ENCODE data around the gene ZSCAN20. TPM values are rescaled to one million over a fixed set of nuclear protein-coding genes. Genes with fewer than 3 reads are reported as not detected.

ZSCAN20 gene
- total and polyA plus RNA-seq, 9 of the 15 experiments (the other 6 are each of a cell fraction or from before 2014, with no cell fraction given), result 0.36 to 3.3 (median 2.0) TPM

GRCh38 chr1:33455539-33456501 is 16.6 kb upstream of the ZSCAN20 start (continued):
- TF ChIP-seq TEAD1 (CRISPR knock-in tag; IDR thresholded peaks at IDR 0.05) (0 out of 4 replicates have a peak, but pooled peaks of 1 of the 2 experiments have one; percentile 39), CHD7 (IDR thresholded peaks at IDR 0.05; ENCODE audit: low read depth, low read length) (no peak), ETV5 (CRISPR knock-in tag; IDR thresholded peaks at IDR 0.05; ENCODE audit: low read depth) (0 out of 2 replicates have a peak, but pooled peaks have one; percentile 21), BRF1 (IDR thresholded peaks at IDR 0.05; ENCODE audit: borderline replicate concordance, extremely low read depth, insufficient read length) (no peak), RUNX1 (IDR thresholded peaks at IDR 0.05; ENCODE audit: low read depth) (no peak), SIRT6 (IDR thresholded peaks at IDR 0.05; ENCODE audit: low read depth, low read length) (no peak), MTA2 (IDR thresholded peaks at IDR 0.05; ENCODE audit: low read depth) (0 out of 2 replicates have a peak, but pooled peaks have one; percentile 9), BACH1 (tag; IDR thresholded peaks at IDR 0.05) (no peak), FOXK2 (conservative IDR thresholded peaks at IDR 0.05 in 1 of 2, IDR thresholded peaks at IDR 0.05 in 1 of 2; ENCODE audit: low read depth in 2 of 2) (0 out of 4 replicates have a peak, but pooled peaks of 1 of the 2 experiments have one; percentile 40), ZNF384 (IDR thresholded peaks at IDR 0.05; ENCODE audit: low read depth, low read length) (no peak), MTF1 (CRISPR knock-in tag; IDR thresholded peaks at IDR 0.05; ENCODE audit: borderline replicate concordance) (no peak)
- TF ChIP-seq, protein P1, sequence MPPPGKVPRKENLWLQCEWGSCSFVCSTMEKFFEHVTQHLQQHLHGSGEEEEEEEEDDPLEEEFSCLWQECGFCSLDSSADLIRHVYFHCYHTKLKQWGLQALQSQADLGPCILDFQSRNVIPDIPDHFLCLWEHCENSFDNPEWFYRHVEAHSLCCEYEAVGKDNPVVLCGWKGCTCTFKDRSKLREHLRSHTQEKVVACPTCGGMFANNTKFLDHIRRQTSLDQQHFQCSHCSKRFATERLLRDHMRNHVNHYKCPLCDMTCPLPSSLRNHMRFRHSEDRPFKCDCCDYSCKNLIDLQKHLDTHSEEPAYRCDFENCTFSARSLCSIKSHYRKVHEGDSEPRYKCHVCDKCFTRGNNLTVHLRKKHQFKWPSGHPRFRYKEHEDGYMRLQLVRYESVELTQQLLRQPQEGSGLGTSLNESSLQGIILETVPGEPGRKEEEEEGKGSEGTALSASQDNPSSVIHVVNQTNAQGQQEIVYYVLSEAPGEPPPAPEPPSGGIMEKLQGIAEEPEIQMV (tag; conservative IDR thresholded peaks at IDR 0.05; ENCODE audit: low read depth), result no peak

Measured in K562 (cell line).